ENCODE data around the gene ITIH4. TPM values are rescaled to one million over a fixed set of nuclear protein-coding genes. Genes with fewer than 3 reads are reported as not detected.

Gene ITIH4
- polyA plus RNA-seq, 3 donors = 0.59 to 47.7 TPM; not detected in 1

GRCh38 chr3:52879581-52879980 is 49.1 kb upstream of the ITIH4 start:
- H2AFZ ChIP-seq (ENCODE audit: insufficient read depth, low read depth, low read length, poor library complexity, severe bottlenecking) = no peak overlapping the region
- no peaks in the 10 kb centered on the region for H3K9me3 ChIP-seq (replicated peaks in 1 of 2; ENCODE audit: control insufficient read depth in 1 of 2, insufficient read depth in 1 of 2, low read length in 2 of 2)
- H3K4me1 ChIP-seq (ENCODE audit: control insufficient read depth in 1 of 2, insufficient read depth in 2 of 2, low read length in 2 of 2) = peaks cover 11 to 12% of the 10 kb centered on the region in 2 donors
- WGBS (ENCODE audit: insufficient coverage) = 80% methylated on average over 1 of the region's 4 CpGs
- Mint-ChIP-seq H3K4me1 (peaks cover 20% of the 10 kb centered on the region), H3K27me3 (ENCODE audit: low read depth in 3 of 3) (no peaks in the 10 kb centered on the region), H3K9me3 (peaks cover 0 to 2% (median 0%) of the 10 kb centered on the region in 7 donors), H3K4me3 (no peak overlapping the region), H3K27ac (peak overlapping the region in 1 of 7 donors; percentile 61), H3K36me3 (peaks cover 26 to 37% of the 10 kb centered on the region in 2 donors)
- H3K4me3 ChIP-seq (replicated peaks in 1 of 3; ENCODE audit: low read depth in 2 of 3, low read length in 3 of 3) = no peak overlapping the region
- no peak overlapping the region for H3K27ac ChIP-seq (ENCODE audit: low read depth in 1 of 2, low read length in 2 of 2)
- intact Hi-C loops (cut with micrococcal nuclease) = loop anchor here in 1 of 2 donors (10.0 kb wide), 1 partner anchor 195 kb away; no protein-coding TSS in a partner anchor
- DNase-seq = no peak
- peaks cover 10 to 25% of the 10 kb centered on the region in 2 donors for H3K36me3 ChIP-seq (replicated peaks in 1 of 2; ENCODE audit: control insufficient read depth in 1 of 2, insufficient read depth in 2 of 2, low read length in 2 of 2)
- H3K9ac ChIP-seq (ENCODE audit: insufficient read depth, low read length, poor library complexity, severe bottlenecking) = no peak overlapping the region
- TF ChIP-seq, protein P1, sequence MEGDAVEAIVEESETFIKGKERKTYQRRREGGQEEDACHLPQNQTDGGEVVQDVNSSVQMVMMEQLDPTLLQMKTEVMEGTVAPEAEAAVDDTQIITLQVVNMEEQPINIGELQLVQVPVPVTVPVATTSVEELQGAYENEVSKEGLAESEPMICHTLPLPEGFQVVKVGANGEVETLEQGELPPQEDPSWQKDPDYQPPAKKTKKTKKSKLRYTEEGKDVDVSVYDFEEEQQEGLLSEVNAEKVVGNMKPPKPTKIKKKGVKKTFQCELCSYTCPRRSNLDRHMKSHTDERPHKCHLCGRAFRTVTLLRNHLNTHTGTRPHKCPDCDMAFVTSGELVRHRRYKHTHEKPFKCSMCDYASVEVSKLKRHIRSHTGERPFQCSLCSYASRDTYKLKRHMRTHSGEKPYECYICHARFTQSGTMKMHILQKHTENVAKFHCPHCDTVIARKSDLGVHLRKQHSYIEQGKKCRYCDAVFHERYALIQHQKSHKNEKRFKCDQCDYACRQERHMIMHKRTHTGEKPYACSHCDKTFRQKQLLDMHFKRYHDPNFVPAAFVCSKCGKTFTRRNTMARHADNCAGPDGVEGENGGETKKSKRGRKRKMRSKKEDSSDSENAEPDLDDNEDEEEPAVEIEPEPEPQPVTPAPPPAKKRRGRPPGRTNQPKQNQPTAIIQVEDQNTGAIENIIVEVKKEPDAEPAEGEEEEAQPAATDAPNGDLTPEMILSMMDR (IDR thresholded peaks at IDR 0.05) = no peak
- no peaks in the 10 kb centered on the region for H3K27me3 ChIP-seq (ENCODE audit: control insufficient read depth in 2 of 2, insufficient read depth in 2 of 2, low read length in 2 of 2)
- no peak overlapping the region for H3K4me2 ChIP-seq (replicated peaks; ENCODE audit: extremely low read depth, low read length, poor library complexity, severe bottlenecking)
- peaks cover 49% of the 10 kb centered on the region for H3K79me2 ChIP-seq (ENCODE audit: insufficient read depth, low read length)
- peaks cover 86% of the 10 kb centered on the region for H4K20me1 ChIP-seq (ENCODE audit: insufficient read depth, low read length)

- Histone ChIP-seq H3K4me3 (replicated peaks in 1 of 3; ENCODE audit: low read depth in 2 of 3, low read length in 3 of 3) (no peak overlapping the region), H3K79me2 (ENCODE audit: insufficient read depth, low read length) (peaks cover 51% of the 10 kb centered on the region), H3K27ac (ENCODE audit: low read depth in 1 of 2, low read length in 2 of 2) (no peak overlapping the region), H4K20me1 (ENCODE audit: insufficient read depth, low read length) (peaks cover 85% of the 10 kb centered on the region), H3K4me2 (replicated peaks; ENCODE audit: extremely low read depth, low read length, poor library complexity, severe bottlenecking) (no peak overlapping the region), H2AFZ (ENCODE audit: insufficient read depth, low read depth, low read length, poor library complexity, severe bottlenecking) (no peak overlapping the region), H3K36me3 (replicated peaks in 1 of 2; ENCODE audit: control insufficient read depth in 1 of 2, insufficient read depth in 2 of 2, low read length in 2 of 2) (peaks cover 10 to 23% of the 10 kb centered on the region in 2 donors), H3K27me3 (ENCODE audit: control insufficient read depth in 2 of 2, insufficient read depth in 2 of 2, low read length in 2 of 2) (no peaks in the 10 kb centered on the region), H3K9ac (ENCODE audit: insufficient read depth, low read length, poor library complexity, severe bottlenecking) (no peak overlapping the region), H3K4me1 (ENCODE audit: control insufficient read depth in 1 of 2, insufficient read depth in 2 of 2, low read length in 2 of 2) (peaks cover 11 to 12% of the 10 kb centered on the region in 2 donors), H3K9me3 (replicated peaks in 1 of 2; ENCODE audit: control insufficient read depth in 1 of 2, insufficient read depth in 1 of 2, low read length in 2 of 2) (no peaks in the 10 kb centered on the region)
- DNase-seq = no peak
- intact Hi-C loops (cut with micrococcal nuclease) = loop anchor here in 1 of 2 donors (10.0 kb wide), 1 partner anchor 196 kb away; no protein-coding TSS in a partner anchor
- Mint-ChIP-seq H3K36me3 (peaks cover 26 to 37% of the 10 kb centered on the region in 2 donors), H3K4me1 (peaks cover 24% of the 10 kb centered on the region), H3K27me3 (ENCODE audit: low read depth in 3 of 3) (no peaks in the 10 kb centered on the region), H3K9me3 (no peaks in the 10 kb centered on the region), H3K27ac (peak overlapping the region in 1 of 7 donors; percentile 61), H3K4me3 (no peak overlapping the region)
- TF ChIP-seq, protein P1 (IDR thresholded peaks at IDR 0.05) = no peak
- 80% methylated on average over 3 of the region's 4 CpGs for WGBS (ENCODE audit: insufficient coverage)
Observed at GRCh38 chr3:52879090-52879489, 48.6 kb upstream of the ITIH4 start.
